Calu3 (cell line): Measurements from ENCODE around the gene TSPAN19. TPM values are rescaled to one million over a fixed set of nuclear protein-coding genes. Genes with fewer than 3 reads are reported as not detected.

Source experiments
- BruUV-seq: library from RNA; stranded (reverse); fragments of 400-500 nt; replicated peaks from 2 replicates; lab custom pipeline; 2021; lab: Mats Ljungman, UMichigan
- CTCF ChIA-PET: fragments of 300-600 bp; sonication (Branson Sonifier 250); formaldehyde crosslinking; loops from one replicate; lab custom pipeline; 2022; ENCODE audit warnings: antibody characterized with exemption; lab: Charles Lee
- DNase-seq: peaks from one replicate; pipeline ENCODE4 v3.0.0; 2022
- H3K27ac Mint-ChIP-seq: one replicate; pipeline ENCODE4 v1.8.0; 2022; ENCODE audit warnings: mixed read lengths; ENCODE audit not compliant: unreplicated experiment
- H3K27me3 Mint-ChIP-seq: one replicate; pipeline ENCODE4 v1.8.0; 2022; ENCODE audit warnings: mixed read lengths; ENCODE audit not compliant: unreplicated experiment
- H3K36me3 Mint-ChIP-seq: one replicate; pipeline ENCODE4 v1.8.0; 2022; ENCODE audit warnings: mild to moderate bottlenecking, moderate library complexity, mixed read lengths; ENCODE audit not compliant: insufficient read depth, unreplicated experiment
- H3K4me1 Mint-ChIP-seq: one replicate; pipeline ENCODE4 v1.8.0; 2022; ENCODE audit warnings: mild to moderate bottlenecking, low read depth, mixed read lengths; ENCODE audit not compliant: unreplicated experiment
- H3K4me3 Mint-ChIP-seq: one replicate; pipeline ENCODE4 v1.8.0; 2022; ENCODE audit warnings: mild to moderate bottlenecking, low read depth, moderate library complexity, mixed read lengths; ENCODE audit not compliant: unreplicated experiment
- H3K9me3 Mint-ChIP-seq: one replicate; pipeline ENCODE4 v1.8.0; 2022; ENCODE audit warnings: low read depth, mixed read lengths; ENCODE audit not compliant: unreplicated experiment
- CTCF ChIP-seq: fragments of 200-600 bp; IDR thresholded peaks from one replicate; pipeline ENCODE4 v1.8.0; 2022; ENCODE audit warnings: antibody characterized with exemption; ENCODE audit not compliant: unreplicated experiment
- intact Hi-C: fragments of 100-400 bp; cut with micrococcal nuclease; formaldehyde crosslinking; loops from one replicate; pipeline ENCODE4 v1.10.0; 2022; ENCODE audit not compliant: unreplicated experiment
- total RNA-seq: library from RNA; stranded (reverse); gene quantifications from 2 replicates; pipeline ENCODE4 v1.2.3, GENCODE V29; 2022

The TSPAN19 gene
- total RNA-seq, 1 experiment from 2014 or later = not detected

GRCh38 chr12:84986117-84986516, 50.0 kb downstream of the TSPAN19 start:
- no peaks in the 10 kb centered on the region for H3K4me1 Mint-ChIP-seq
- H3K36me3 Mint-ChIP-seq = no peaks in the 10 kb centered on the region
- no peaks in the 10 kb centered on the region for H3K9me3 Mint-ChIP-seq
- no TSS peak for BruUV-seq
- no peak for DNase-seq
- no peak overlapping the region for H3K4me3 Mint-ChIP-seq
- H3K27ac Mint-ChIP-seq = no peak overlapping the region
- H3K27me3 Mint-ChIP-seq = no peaks in the 10 kb centered on the region
- CTCF ChIA-PET = no interaction called here
- intact Hi-C loops = no loop called here
- no peak for TF ChIP-seq CTCF

- BruUV-seq = no TSS peak
- Mint-ChIP-seq H3K4me3 (no peak overlapping the region), H3K9me3 (no peaks in the 10 kb centered on the region), H3K27ac (no peak overlapping the region), H3K27me3 (no peaks in the 10 kb centered on the region), H3K4me1 (no peaks in the 10 kb centered on the region), H3K36me3 (no peaks in the 10 kb centered on the region)
- intact Hi-C loops = no loop called here
- no peak for TF ChIP-seq CTCF
- CTCF ChIA-PET = no interaction called here
- DNase-seq = no peak
These were observed 52.8 kb downstream of the TSPAN19 start for GRCh38 chr12:84983289-84983688.

GRCh38 chr12:84982888-84983287, 53.2 kb downstream of the TSPAN19 start:
- H3K4me1 Mint-ChIP-seq = no peaks in the 10 kb centered on the region
- no peak for DNase-seq
- intact Hi-C loops = no loop called here
- CTCF ChIA-PET = no interaction called here
- H3K27me3 Mint-ChIP-seq = no peaks in the 10 kb centered on the region
- H3K9me3 Mint-ChIP-seq = no peaks in the 10 kb centered on the region
- H3K27ac Mint-ChIP-seq = no peak overlapping the region
- no TSS peak for BruUV-seq
- H3K36me3 Mint-ChIP-seq = no peaks in the 10 kb centered on the region
- TF ChIP-seq CTCF = no peak
- no peak overlapping the region for H3K4me3 Mint-ChIP-seq

- Mint-ChIP-seq H3K4me1 (no peaks in the 10 kb centered on the region), H3K4me3 (no peak overlapping the region), H3K27me3 (no peaks in the 10 kb centered on the region), H3K9me3 (no peaks in the 10 kb centered on the region), H3K36me3 (no peaks in the 10 kb centered on the region), H3K27ac (no peak overlapping the region)
- CTCF ChIA-PET = no interaction called here
- no peak for TF ChIP-seq CTCF
- BruUV-seq = no TSS peak
- DNase-seq = no peak
- intact Hi-C loops = no loop called here
These were observed 57.2 kb downstream of the TSPAN19 start for GRCh38 chr12:84978921-84979320.
